Activated T-cell treated with anti-CD3 and anti-CD28 coated beads, Interleukin-2, amount 50 U/mL, for 72 hours (primary cell): Measurements from ENCODE around the gene GPBAR1. TPM values are rescaled to one million over a fixed set of nuclear protein-coding genes. Genes with fewer than 3 reads are reported as not detected.

ENCODE experiments used
- ATAC-seq, 2 donors: fragments of 150-1000 bp; cut with Tn5 transposase; replicated peaks in 1 of 2; 2 replicates each; pipeline ENCODE4 v1.10.0; 2021; ENCODE audit warnings: moderate library complexity in 2 of 2, mild to moderate bottlenecking in 1 of 2
- DNase-seq, 2 donors: peaks; one replicate each; pipeline ENCODE4 v3.0.0; 2021 to 2022; ENCODE audit warnings: mixed read lengths in 1 of 2
- H3K27ac Mint-ChIP-seq: one replicate; pipeline ENCODE4 v1.8.0; 2022; ENCODE audit warnings: mild to moderate bottlenecking, moderate library complexity, mixed read lengths
- H3K27me3 Mint-ChIP-seq: one replicate; pipeline ENCODE4 v1.8.0; 2022; ENCODE audit warnings: low read depth, mixed read lengths
- H3K36me3 Mint-ChIP-seq, 2 donors: one replicate each; pipeline ENCODE4 v1.8.0; 2022; ENCODE audit warnings: mixed read lengths in 2 of 2, mild to moderate bottlenecking in 1 of 2; ENCODE audit not compliant: insufficient read depth in 2 of 2
- H3K4me1 Mint-ChIP-seq: one replicate; pipeline ENCODE4 v1.8.0; 2022; ENCODE audit warnings: low read depth, mixed read lengths
- H3K4me3 Mint-ChIP-seq, 2 donors: one replicate each; pipeline ENCODE4 v1.8.0; 2022; ENCODE audit warnings: mild to moderate bottlenecking in 2 of 2, mixed read lengths in 2 of 2, moderate library complexity in 2 of 2
- H3K9me3 Mint-ChIP-seq, 2 donors: one replicate each; pipeline ENCODE4 v1.8.0; 2022; ENCODE audit warnings: mixed read lengths in 2 of 2
- total RNA-seq, 2 donors: library from RNA; stranded (reverse); gene quantifications; one replicate each; pipeline ENCODE4 v1.2.3, GENCODE V29; 2022

Gene GPBAR1
- total RNA-seq, 2 donors from 2014 or later: 0.76 to 1.4 TPM

GRCh38 chr2:218228366-218229090 is 32.3 kb upstream of the GPBAR1 start:
- Mint-ChIP-seq H3K27me3 (no peaks in the 10 kb centered on the region), H3K9me3 (peaks cover 0 to 2% of the 10 kb centered on the region in 2 donors), H3K27ac (peak overlapping the region; percentile 99), H3K4me1 (peaks cover 91% of the 10 kb centered on the region), H3K4me3 (peak overlapping the region; percentile 54 to 92), H3K36me3 (peaks cover 30 to 63% of the 10 kb centered on the region in 2 donors)
- no peak for ATAC-seq
- DNase-seq: no peak

- H3K27ac Mint-ChIP-seq: peak overlapping the region; percentile 99
- ATAC-seq (peak; percentile 87 to 90), DNase-seq (peak; percentile 52 to 55)
- H3K4me1 Mint-ChIP-seq: peaks cover 85% of the 10 kb centered on the region
- peaks cover 34 to 68% of the 10 kb centered on the region in 2 donors for H3K36me3 Mint-ChIP-seq
- peak overlapping the region; percentile 54 to 92 for H3K4me3 Mint-ChIP-seq
- H3K27me3 Mint-ChIP-seq: no peaks in the 10 kb centered on the region
- H3K9me3 Mint-ChIP-seq: peaks cover 0 to 2% of the 10 kb centered on the region in 2 donors
Observed at GRCh38 chr2:218229239-218229638, 31.6 kb upstream of the GPBAR1 start.

- Mint-ChIP-seq H3K27me3 (no peaks in the 10 kb centered on the region), H3K4me3 (peak overlapping the region; percentile 56 to 77), H3K36me3 (peaks cover 31 to 66% of the 10 kb centered on the region in 2 donors), H3K9me3 (peaks cover 0 to 2% of the 10 kb centered on the region in 2 donors), H3K27ac (peak overlapping the region; percentile 74), H3K4me1 (peaks cover 79% of the 10 kb centered on the region)
- peak; percentile 15 to 16 for ATAC-seq
- DNase-seq: no peak
Observed at GRCh38 chr2:218229851-218230250, 31.0 kb upstream of the GPBAR1 start.

- peaks cover 0 to 2% of the 10 kb centered on the region in 2 donors for H3K9me3 Mint-ChIP-seq
- ATAC-seq (peak; percentile 73 to 80), DNase-seq (peak; percentile 40 to 49)
- H3K4me3 Mint-ChIP-seq: peak overlapping the region; percentile 56 to 77
- peak overlapping the region; percentile 74 for H3K27ac Mint-ChIP-seq
- H3K4me1 Mint-ChIP-seq: peaks cover 73% of the 10 kb centered on the region
- peaks cover 24 to 71% of the 10 kb centered on the region in 2 donors for H3K36me3 Mint-ChIP-seq
- H3K27me3 Mint-ChIP-seq: no peaks in the 10 kb centered on the region
Observed at GRCh38 chr2:218230882-218231281, 29.9 kb upstream of the GPBAR1 start.

- DNase-seq (no peak), ATAC-seq (no peak)
- peaks cover 0 to 2% of the 10 kb centered on the region in 2 donors for H3K9me3 Mint-ChIP-seq
- H3K36me3 Mint-ChIP-seq: peaks cover 18 to 55% of the 10 kb centered on the region in 2 donors
- no peak overlapping the region for H3K4me3 Mint-ChIP-seq
- H3K4me1 Mint-ChIP-seq: peaks cover 46% of the 10 kb centered on the region
- H3K27ac Mint-ChIP-seq: peak overlapping the region; percentile 64
- no peaks in the 10 kb centered on the region for H3K27me3 Mint-ChIP-seq
Observed at GRCh38 chr2:218233543-218233942, 27.3 kb upstream of the GPBAR1 start.

- H3K9me3 Mint-ChIP-seq: peaks cover 0 to 2% of the 10 kb centered on the region in 2 donors
- peaks cover 37% of the 10 kb centered on the region for H3K4me1 Mint-ChIP-seq
Observed at GRCh38 chr2:218234521-218234920, 26.3 kb upstream of the GPBAR1 start.

GRCh38 chr2:218235017-218235416 is 25.8 kb upstream of the GPBAR1 start:
- H3K27me3 Mint-ChIP-seq: no peaks in the 10 kb centered on the region
- H3K36me3 Mint-ChIP-seq: peaks cover 20 to 55% of the 10 kb centered on the region in 2 donors
- peaks cover 0 to 2% of the 10 kb centered on the region in 2 donors for H3K9me3 Mint-ChIP-seq
- no peak overlapping the region for H3K4me3 Mint-ChIP-seq
- DNase-seq: no peak
- ATAC-seq: no peak
- H3K4me1 Mint-ChIP-seq: peaks cover 33% of the 10 kb centered on the region
- peak overlapping the region; percentile 90 for H3K27ac Mint-ChIP-seq

More at GRCh38 chr2:218234521-218234920, 26.3 kb upstream of the GPBAR1 start:
- H3K36me3 Mint-ChIP-seq: peaks cover 20 to 55% of the 10 kb centered on the region in 2 donors
- ATAC-seq (no peak), DNase-seq (no peak)
- no peaks in the 10 kb centered on the region for H3K27me3 Mint-ChIP-seq
- no peak overlapping the region for H3K4me3 Mint-ChIP-seq
- peak overlapping the region; percentile 90 for H3K27ac Mint-ChIP-seq

- peaks cover 12 to 51% of the 10 kb centered on the region in 2 donors for H3K36me3 Mint-ChIP-seq
- DNase-seq (no peak), ATAC-seq (no peak)
- H3K27ac Mint-ChIP-seq: no peak overlapping the region
- no peaks in the 10 kb centered on the region for H3K9me3 Mint-ChIP-seq
- H3K27me3 Mint-ChIP-seq: no peaks in the 10 kb centered on the region
- no peak overlapping the region for H3K4me3 Mint-ChIP-seq
- H3K4me1 Mint-ChIP-seq: peaks cover 20% of the 10 kb centered on the region
Observed at GRCh38 chr2:218236829-218237228, 24.0 kb upstream of the GPBAR1 start.

GRCh38 chr2:218238887-218239286 is 21.9 kb upstream of the GPBAR1 start:
- ATAC-seq (no peak), DNase-seq (no peak)
- Mint-ChIP-seq H3K27me3 (no peaks in the 10 kb centered on the region), H3K4me3 (no peak overlapping the region), H3K4me1 (peaks cover 12% of the 10 kb centered on the region), H3K36me3 (peaks cover 12 to 49% of the 10 kb centered on the region in 2 donors), H3K9me3 (no peaks in the 10 kb centered on the region), H3K27ac (peak overlapping the region; percentile 40)

- DNase-seq (no peak), ATAC-seq (no peak)
- peaks cover 15% of the 10 kb centered on the region for H3K4me1 Mint-ChIP-seq
- no peaks in the 10 kb centered on the region for H3K27me3 Mint-ChIP-seq
- no peaks in the 10 kb centered on the region for H3K9me3 Mint-ChIP-seq
- H3K27ac Mint-ChIP-seq: peak overlapping the region; percentile 76
- no peak overlapping the region for H3K4me3 Mint-ChIP-seq
- peaks cover 13 to 57% of the 10 kb centered on the region in 2 donors for H3K36me3 Mint-ChIP-seq
Observed at GRCh38 chr2:218244204-218244603, 16.6 kb upstream of the GPBAR1 start.

- H3K27me3 Mint-ChIP-seq: no peaks in the 10 kb centered on the region
- H3K9me3 Mint-ChIP-seq: no peaks in the 10 kb centered on the region
- no peak for DNase-seq
- ATAC-seq: no peak
- H3K36me3 Mint-ChIP-seq: peaks cover 13 to 58% of the 10 kb centered on the region in 2 donors
- peaks cover 15% of the 10 kb centered on the region for H3K4me1 Mint-ChIP-seq
- H3K27ac Mint-ChIP-seq: peak overlapping the region; percentile 76
- H3K4me3 Mint-ChIP-seq: no peak overlapping the region
Observed at GRCh38 chr2:218244665-218245064, 16.1 kb upstream of the GPBAR1 start.

GRCh38 chr2:218245214-218245613 is 15.6 kb upstream of the GPBAR1 start:
- peaks cover 16 to 63% of the 10 kb centered on the region in 2 donors for H3K36me3 Mint-ChIP-seq
- ATAC-seq: peak; percentile 32 to 45
- no peak for DNase-seq
- H3K27me3 Mint-ChIP-seq: no peaks in the 10 kb centered on the region
- peaks cover 15% of the 10 kb centered on the region for H3K4me1 Mint-ChIP-seq
- no peak overlapping the region for H3K4me3 Mint-ChIP-seq
- peak overlapping the region; percentile 76 for H3K27ac Mint-ChIP-seq
- no peaks in the 10 kb centered on the region for H3K9me3 Mint-ChIP-seq

- Mint-ChIP-seq H3K9me3 (no peaks in the 10 kb centered on the region), H3K36me3 (peaks cover 15 to 43% of the 10 kb centered on the region in 2 donors), H3K4me1 (peaks cover 24% of the 10 kb centered on the region), H3K27me3 (no peaks in the 10 kb centered on the region), H3K27ac (peak overlapping the region; percentile 63), H3K4me3 (no peak overlapping the region)
- DNase-seq (no peak), ATAC-seq (no peak)
Observed at GRCh38 chr2:218249691-218250090, 11.1 kb upstream of the GPBAR1 start.
